ENCODE data around the gene SLC16A5. TPM values are rescaled to one million over a fixed set of nuclear protein-coding genes. Genes with fewer than 3 reads are reported as not detected.
A peak's percentile ranks its signal among the peaks of the same experiment; 100 is the strongest.

SLC16A5 gene
- total RNA-seq, 1 experiment from 2014 or later: 32.4 TPM

- no peak for TF ChIP-seq ZBTB21 (CRISPR knock-in tag; IDR thresholded peaks at IDR 0.05; ENCODE audit: borderline replicate concordance)
Measured at GRCh38 chr17:75087182-75087557, 584 bp upstream of the SLC16A5 start (continued).

- peak overlapping the region; percentile 61 for H3K27ac Mint-ChIP-seq
- H3K27me3 Mint-ChIP-seq (ENCODE audit: low read depth): no peaks in the 10 kb centered on the region; the same call in 1 of the 2 replicates
- DNase-seq (ENCODE audit: low spot score): no peak
- no peak; the same call in 1 of the 2 replicates for TF ChIP-seq TP53 (CRISPR knock-in tag; IDR thresholded peaks at IDR 0.05)
- CTCF ChIA-PET: interaction anchor here (0.5 to 3.1 kb wide), 22 partner anchors 8 to 219 kb away, joined by 3 to 32 read pairs (median 8); partner anchors contain the start of genes MIF4GD, MRPL58, NT5C and NUP85
- peak; percentile 5 for ATAC-seq
- peaks cover 66% of the 10 kb centered on the region for H3K4me1 Mint-ChIP-seq
- POLR2A ChIA-PET: interaction anchor here (0.5 to 2.5 kb wide), 9 partner anchors 10 to 84 kb away, joined by 3 to 9 read pairs (median 4); partner anchors contain the start of genes ARMC7 and JPT1
- no peaks in the 10 kb centered on the region for H3K9me3 Mint-ChIP-seq
- no peaks in the 10 kb centered on the region for H3K36me3 Mint-ChIP-seq
- H3K4me3 Mint-ChIP-seq: peak overlapping the region; percentile 86
Measured at GRCh38 chr17:75088465-75089417, 987 bp downstream of the SLC16A5 start.

DNA sequence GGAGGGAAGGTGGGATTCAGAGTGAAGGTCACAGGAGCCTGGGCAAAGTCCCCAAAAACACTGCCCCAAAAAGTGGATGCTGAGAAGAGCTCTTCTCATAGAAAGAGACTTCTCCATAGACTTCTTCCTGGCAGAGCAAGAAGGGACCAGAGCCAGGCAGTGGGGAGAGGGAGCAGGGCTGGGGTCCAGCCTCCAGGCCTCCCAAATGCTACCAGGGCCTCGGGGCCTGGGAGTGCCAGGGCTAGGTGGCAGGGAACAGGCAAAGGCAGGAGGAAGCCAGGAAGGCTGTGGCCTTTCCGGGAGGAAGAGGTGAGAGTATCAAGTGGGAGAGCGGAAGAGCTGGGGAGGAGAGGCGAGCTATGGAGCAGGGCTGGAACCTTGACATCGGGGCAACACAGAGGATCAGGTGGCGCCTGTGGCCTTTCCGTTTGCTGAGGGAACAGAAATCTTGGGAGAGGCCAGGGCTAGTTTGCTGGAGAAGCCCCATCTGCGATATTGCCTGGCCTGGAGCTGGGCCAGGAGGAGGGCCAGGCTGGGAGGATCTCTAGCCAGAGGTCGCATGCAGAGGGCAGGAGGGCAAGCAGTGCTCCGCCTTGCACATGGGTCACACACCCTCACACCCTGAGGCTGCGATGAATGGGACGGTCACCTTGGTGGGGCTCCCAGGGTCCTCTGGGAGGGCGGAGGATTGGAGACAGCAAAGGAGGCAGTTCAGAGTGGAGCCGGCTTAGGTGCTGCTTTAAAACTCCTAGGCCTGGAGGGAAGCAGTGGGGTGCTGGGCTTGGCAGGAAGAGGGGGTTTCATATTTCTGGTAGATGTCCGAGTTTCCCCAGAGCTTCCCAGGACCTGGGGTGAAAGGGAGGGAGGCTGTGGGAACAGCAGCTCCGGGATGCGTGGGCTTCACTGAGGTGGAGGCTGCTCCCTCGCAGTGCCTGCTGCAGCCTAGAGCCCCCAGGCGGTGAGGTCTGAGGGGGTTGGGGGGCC is 3.4 kb downstream of the SLC16A5 start:
- Mint-ChIP-seq H3K27ac (peak overlapping the region; percentile 91), H3K36me3 (peaks cover 5% of the 10 kb centered on the region; the same call in 1 of the 2 replicates), H3K4me1 (peaks cover 58% of the 10 kb centered on the region), H3K4me3 (peak overlapping the region; percentile 45), H3K9me3 (no peaks in the 10 kb centered on the region), H3K27me3 (ENCODE audit: low read depth) (no peaks in the 10 kb centered on the region; the same call in 1 of the 2 replicates)
- ATAC-seq: no peak
- TF ChIP-seq PREB (CRISPR knock-in tag; IDR thresholded peaks at IDR 0.05; ENCODE audit: borderline replicate concordance) (no peak), GABPB1 (CRISPR knock-in tag; IDR thresholded peaks at IDR 0.05) (peak; percentile 46)
- ChIA-PET CTCF (interaction anchor here (0.6 to 1.9 kb wide), 10 partner anchors 13 to 172 kb away, joined by 3 to 13 read pairs (median 4); no protein-coding TSS in a partner anchor), POLR2A (no interaction called here)
- no peak for DNase-seq (ENCODE audit: low spot score)

- Mint-ChIP-seq H3K27me3 (ENCODE audit: low read depth) (no peaks in the 10 kb centered on the region; the same call in 1 of the 2 replicates), H3K4me1 (peaks cover 52% of the 10 kb centered on the region), H3K9me3 (no peaks in the 10 kb centered on the region), H3K4me3 (no peak overlapping the region), H3K27ac (peak overlapping the region; percentile 94), H3K36me3 (peaks cover 5% of the 10 kb centered on the region; the same call in 1 of the 2 replicates)
- ChIA-PET POLR2A (no interaction called here), CTCF (interaction anchor here (0.7 to 1.9 kb wide), 7 partner anchors 14 to 173 kb away, joined by 3 to 13 read pairs (median 6); no protein-coding TSS in a partner anchor)
- ATAC-seq (no peak), DNase-seq (ENCODE audit: low spot score) (no peak)
- no peak for TF ChIP-seq NFATC4 (CRISPR knock-in tag; IDR thresholded peaks at IDR 0.05)
- TF ChIP-seq CREB1 (CRISPR knock-in tag; IDR thresholded peaks at IDR 0.05): no peak
- no peak for TF ChIP-seq NR3C1 (CRISPR knock-in tag; conservative IDR thresholded peaks at IDR 0.05; ENCODE audit: low read depth)
- TF ChIP-seq HMGXB4 (CRISPR knock-in tag; IDR thresholded peaks at IDR 0.05): no peak
- no peak for TF ChIP-seq ERG (CRISPR knock-in tag; IDR thresholded peaks at IDR 0.05)
- no peak for TF ChIP-seq CBFB (CRISPR knock-in tag; IDR thresholded peaks at IDR 0.05; ENCODE audit: low read depth)
- TF ChIP-seq ZNF121 (CRISPR knock-in tag; IDR thresholded peaks at IDR 0.05): no peak
- no peak for TF ChIP-seq ZNF219 (CRISPR knock-in tag; IDR thresholded peaks at IDR 0.05; ENCODE audit: borderline replicate concordance)
Measured at GRCh38 chr17:75091855-75092327, 4.1 kb downstream of the SLC16A5 start.
